Measurements from ENCODE around the gene SLC11A1. TPM values are rescaled to one million over a fixed set of nuclear protein-coding genes. Genes with fewer than 3 reads are reported as not detected.

The SLC11A1 gene
- total RNA-seq, 1 donor from 2014 or later: not detected

- no peak for TF ChIP-seq CTCF (conservative IDR thresholded peaks at IDR 0.05; ENCODE audit: low read depth, low read length)
- no peak for DNase-seq (ENCODE audit: low read depth)
Measured at GRCh38 chr2:218427741-218428140, 45.7 kb downstream of the SLC11A1 start.

DNA sequence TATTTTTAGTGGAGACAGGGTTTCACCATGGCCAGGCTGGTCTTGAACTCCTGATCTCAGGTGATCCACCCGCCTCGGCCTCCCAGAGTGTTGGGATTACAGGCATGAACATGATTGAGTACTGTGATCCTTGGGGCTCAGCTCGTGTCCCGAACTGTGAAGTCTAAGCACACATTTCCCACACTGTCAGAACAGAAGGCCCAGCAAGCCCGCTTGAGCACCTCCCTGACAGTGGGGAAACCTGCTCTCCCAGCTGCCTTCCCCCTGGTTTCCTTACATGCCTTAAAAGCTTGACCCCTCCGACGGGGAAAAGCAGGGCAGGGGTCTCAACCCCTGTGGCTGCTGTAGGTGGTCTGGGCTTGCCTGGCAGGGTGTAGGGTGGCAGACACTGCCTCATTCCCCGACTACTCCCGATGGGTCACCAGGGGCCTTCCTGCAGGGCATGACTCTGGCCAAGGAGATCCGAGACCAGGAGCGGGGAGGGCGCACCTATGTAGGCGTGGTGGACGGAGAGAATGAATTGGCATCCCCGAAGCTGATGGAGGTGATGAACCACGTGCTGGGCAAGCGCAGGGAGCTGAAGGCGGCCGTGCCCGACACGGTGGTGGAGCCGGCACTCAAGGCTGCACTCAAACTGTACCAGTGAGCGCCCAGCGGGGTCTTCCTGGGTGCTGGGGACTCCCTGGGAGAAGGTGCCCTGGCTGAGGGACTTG lies 46.9 kb downstream of the SLC11A1 start:
- no peak overlapping the region for H3K4me3 ChIP-seq (ENCODE audit: low read depth, low read length)
- TF ChIP-seq CTCF (conservative IDR thresholded peaks at IDR 0.05; ENCODE audit: low read depth, low read length): no peak
- no peak for DNase-seq (ENCODE audit: low read depth)

More at GRCh38 chr2:218427741-218428140, 45.7 kb downstream of the SLC11A1 start:
- no peak overlapping the region for H3K4me3 ChIP-seq (ENCODE audit: low read depth, low read length)

GRCh38 chr2:218429911-218430692 lies 48.0 kb downstream of the SLC11A1 start:
- H3K4me3 ChIP-seq (ENCODE audit: low read depth, low read length): no peak overlapping the region
- DNase-seq (ENCODE audit: low read depth): no peak
- TF ChIP-seq CTCF (conservative IDR thresholded peaks at IDR 0.05; ENCODE audit: low read depth, low read length): no peak

DNA sequence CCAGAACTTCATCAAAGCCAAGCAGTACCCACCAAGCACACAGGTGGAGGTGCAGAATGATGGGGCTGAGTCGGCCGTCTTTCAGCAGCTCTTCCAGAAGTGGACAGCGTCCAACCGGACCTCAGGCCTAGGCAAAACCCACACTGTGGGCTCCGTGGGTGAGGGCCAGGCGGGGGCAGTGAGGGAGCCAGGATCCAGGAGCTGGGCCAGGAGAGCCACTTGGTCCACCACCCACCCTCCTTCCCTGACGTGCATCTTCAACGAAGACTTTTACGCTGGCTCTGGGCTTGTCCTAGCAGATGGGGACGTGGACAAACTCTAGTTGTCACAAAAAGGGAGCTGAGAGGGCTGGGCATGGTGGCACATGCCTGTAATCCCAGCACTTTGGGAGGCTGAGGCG lies 48.6 kb downstream of the SLC11A1 start:
- DNase-seq (ENCODE audit: low read depth): no peak
- no peak for TF ChIP-seq CTCF (conservative IDR thresholded peaks at IDR 0.05; ENCODE audit: low read depth, low read length)
- no peak overlapping the region for H3K4me3 ChIP-seq (ENCODE audit: low read depth, low read length)

- TF ChIP-seq CTCF (conservative IDR thresholded peaks at IDR 0.05; ENCODE audit: low read depth, low read length): no peak
- H3K4me3 ChIP-seq (ENCODE audit: low read depth, low read length): no peak overlapping the region
- DNase-seq (ENCODE audit: low read depth): no peak
Measured at GRCh38 chr2:218431878-218432277, 49.8 kb downstream of the SLC11A1 start.

DNA sequence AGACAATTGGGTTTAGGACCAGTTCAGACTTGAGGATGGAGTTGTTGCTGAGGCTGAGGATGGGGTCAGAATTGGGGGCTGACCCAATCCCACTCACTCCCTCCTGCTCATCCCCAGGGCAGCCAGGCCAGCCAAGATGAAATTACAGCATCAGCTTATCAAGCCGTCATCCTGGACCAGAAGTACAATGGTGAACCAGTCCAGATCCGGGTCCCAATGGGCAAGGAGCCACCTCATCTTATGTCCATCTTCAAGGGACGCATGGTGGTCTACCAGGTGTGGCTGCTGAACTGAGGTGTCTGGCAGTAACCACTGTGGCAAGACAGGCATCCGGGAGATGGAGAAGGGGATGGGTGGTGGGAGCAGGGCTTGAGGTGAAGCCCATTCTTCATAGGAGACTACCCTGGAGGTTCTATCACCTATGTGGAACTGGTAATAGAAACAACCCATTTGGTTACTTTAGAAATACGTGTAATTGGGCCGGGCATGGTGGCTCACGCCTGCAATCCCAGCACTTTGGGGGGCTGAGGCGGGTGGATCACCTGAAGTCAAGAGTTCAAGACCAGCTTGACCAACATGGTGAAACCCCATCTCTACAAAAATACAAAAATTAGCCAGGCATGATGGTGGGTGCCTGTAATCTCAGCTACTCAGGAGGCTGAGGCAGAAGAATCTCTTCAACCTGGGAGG lies 50.7 kb downstream of the SLC11A1 start:
- DNase-seq (ENCODE audit: low read depth): no peak
- no peak for TF ChIP-seq CTCF (conservative IDR thresholded peaks at IDR 0.05; ENCODE audit: low read depth, low read length)
- no peak overlapping the region for H3K4me3 ChIP-seq (ENCODE audit: low read depth, low read length)
